Measurements from ENCODE around the gene OR6X1.

OR6X1 gene

GRCh38 chr11:123775289-123775688, 21.0 kb upstream of the OR6X1 start:
- no peak for DNase-seq (ENCODE audit: low read depth, low spot score)
- no peak for TF ChIP-seq CTCF (IDR thresholded peaks at IDR 0.05; ENCODE audit: low read depth, low read length)

GRCh38 chr11:123773959-123774358, 19.6 kb upstream of the OR6X1 start:
- in situ Hi-C loops (cut with HindIII; ENCODE audit: low sequenced_read_pairs), result no loop called here
- H3K4me3 ChIP-seq (ENCODE audit: low read depth, low read length), result no peak overlapping the region
- TF ChIP-seq CTCF (IDR thresholded peaks at IDR 0.05; ENCODE audit: low read depth, low read length), result no peak
- no peak for DNase-seq (ENCODE audit: low read depth, low spot score)

More at GRCh38 chr11:123775289-123775688, 21.0 kb upstream of the OR6X1 start:
- in situ Hi-C loops (cut with HindIII; ENCODE audit: low sequenced_read_pairs), result no loop called here
- no peak overlapping the region for H3K4me3 ChIP-seq (ENCODE audit: low read depth, low read length)

- in situ Hi-C loops (cut with HindIII; ENCODE audit: low sequenced_read_pairs), result no loop called here
- no peak for DNase-seq (ENCODE audit: low read depth, low spot score)
- no peak for TF ChIP-seq CTCF (IDR thresholded peaks at IDR 0.05; ENCODE audit: low read depth, low read length)
- no peak overlapping the region for H3K4me3 ChIP-seq (ENCODE audit: low read depth, low read length)
Observed at GRCh38 chr11:123773026-123773425, 18.7 kb upstream of the OR6X1 start.

GRCh38 chr11:123771664-123772063, 17.3 kb upstream of the OR6X1 start:
- in situ Hi-C loops (cut with HindIII; ENCODE audit: low sequenced_read_pairs), result no loop called here
- no peak for TF ChIP-seq CTCF (IDR thresholded peaks at IDR 0.05; ENCODE audit: low read depth, low read length)
- no peak for DNase-seq (ENCODE audit: low read depth, low spot score)
- H3K4me3 ChIP-seq (ENCODE audit: low read depth, low read length), result no peak overlapping the region

GRCh38 chr11:123770712-123771111, 16.4 kb upstream of the OR6X1 start:
- no peak for DNase-seq (ENCODE audit: low read depth, low spot score)
- no peak for TF ChIP-seq CTCF (IDR thresholded peaks at IDR 0.05; ENCODE audit: low read depth, low read length)
- in situ Hi-C loops (cut with HindIII; ENCODE audit: low sequenced_read_pairs), result no loop called here
- H3K4me3 ChIP-seq (ENCODE audit: low read depth, low read length), result no peak overlapping the region

GRCh38 chr11:123765601-123766000, 11.3 kb upstream of the OR6X1 start:
- no peak for DNase-seq (ENCODE audit: low read depth, low spot score)
- in situ Hi-C loops (cut with HindIII; ENCODE audit: low sequenced_read_pairs), result no loop called here
- TF ChIP-seq CTCF (IDR thresholded peaks at IDR 0.05; ENCODE audit: low read depth, low read length), result no peak
- H3K4me3 ChIP-seq (ENCODE audit: low read depth, low read length), result no peak overlapping the region

GRCh38 chr11:123762422-123762821, 8.1 kb upstream of the OR6X1 start:
- no peak for TF ChIP-seq CTCF (IDR thresholded peaks at IDR 0.05; ENCODE audit: low read depth, low read length)
- H3K4me3 ChIP-seq (ENCODE audit: low read depth, low read length), result no peak overlapping the region
- in situ Hi-C loops (cut with HindIII; ENCODE audit: low sequenced_read_pairs), result no loop called here
- DNase-seq (ENCODE audit: low read depth, low spot score), result no peak

Measured in astrocyte of the spinal cord (primary cell).